Suprapubic skin (tissue), 4 donors: Measurements from ENCODE around the gene C4orf51. TPM values are rescaled to one million over a fixed set of nuclear protein-coding genes. Genes with fewer than 3 reads are reported as not detected.

Experiments used
- DNase-seq, 2 donors: peaks; one replicate each; pipeline ENCODE4 v3.0.0-alpha.2; 2019; ENCODE audit warnings: low spot score in 2 of 2
- H3K27ac ChIP-seq: fragments of 200-600 bp; sonication (generic); one replicate; pipeline ENCODE4 v1.5.1; 2019
- H3K27me3 ChIP-seq: fragments of 200-600 bp; sonication (generic); one replicate; pipeline ENCODE4 v1.5.1; 2019
- H3K36me3 ChIP-seq: fragments of 200-600 bp; sonication (generic); one replicate; pipeline ENCODE4 v1.5.1; 2019
- H3K4me1 ChIP-seq: fragments of 200-600 bp; sonication (generic); one replicate; pipeline ENCODE4 v1.5.1; 2019
- H3K4me3 ChIP-seq: fragments of 200-600 bp; sonication (generic); one replicate; pipeline ENCODE4 v1.5.1; 2019; ENCODE audit warnings: mild to moderate bottlenecking
- H3K9me3 ChIP-seq: fragments of 200-600 bp; sonication (generic); one replicate; pipeline ENCODE4 v1.5.1; 2019
- EP300 ChIP-seq: sonication (generic); formaldehyde crosslinking; IDR thresholded peaks from one replicate; pipeline ENCODE4 v1.6.1; 2017; ENCODE audit warnings: antibody characterized with exemption
- POLR2A ChIP-seq, 2 donors: fragments of 450-650 bp; IDR thresholded peaks; one replicate each; pipeline ENCODE4 v1.6.1; 2017; ENCODE audit warnings: antibody characterized with exemption in 2 of 2, mild to moderate bottlenecking in 2 of 2, moderate library complexity in 2 of 2
- POLR2AphosphoS5 ChIP-seq, 3 donors: sonication (generic); formaldehyde crosslinking; IDR thresholded peaks; one replicate each; pipeline ENCODE4 v1.6.1; 2017; ENCODE audit warnings: antibody characterized with exemption in 3 of 3
- WGBS: methylation state at CpG from one replicate; pipeline ENCODE4 v1.1.5; 2018; 5-methylcytosine and 5-hydroxymethylcytosine counted together
- total RNA-seq, 4 donors: library from RNA; depleted of rRNA; stranded (reverse); fragments of >200 nt; gene quantifications; one replicate each; pipeline ENCODE4 v1.1.0, GENCODE V29; 2016
- TF ChIP-seq, protein P1 (sequence below), 2 donors: fragments of 200-600 bp in 1 of 2; fragments of 450-650 bp in 1 of 2; sonication (generic) in 1 of 2; IDR thresholded peaks; one replicate each; pipeline ENCODE4 v1.5.1; 2016 to 2019; ENCODE audit warnings: antibody characterized with exemption in 2 of 2, mild to moderate bottlenecking in 1 of 2, moderate library complexity in 1 of 2

C4orf51 gene
- total RNA-seq, 4 donors from 2014 or later, result not detected

DNA sequence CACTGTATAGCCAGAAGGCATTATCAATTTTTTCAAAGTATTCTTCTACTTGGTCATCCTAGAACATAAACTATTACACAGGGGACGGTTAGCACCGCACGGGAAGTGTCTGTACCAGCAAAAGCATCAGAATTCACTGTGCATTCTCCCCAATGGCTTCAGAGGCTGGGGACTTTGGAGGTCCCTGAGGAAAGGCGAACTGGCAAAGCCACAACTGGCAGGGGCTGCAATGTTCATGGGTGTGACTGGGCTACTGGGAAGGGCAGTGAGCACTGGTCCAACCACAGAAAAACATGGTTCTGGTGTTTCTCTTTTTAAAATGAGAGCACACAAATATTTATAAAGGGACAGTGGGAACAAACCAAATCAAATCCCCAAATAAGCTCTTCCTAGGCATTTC, 83.5 kb downstream of the C4orf51 start:
- Histone ChIP-seq H3K9me3 (no peaks in the 10 kb centered on the region), H3K27me3 (no peaks in the 10 kb centered on the region), H3K4me1 (no peaks in the 10 kb centered on the region), H3K27ac (no peak overlapping the region), H3K36me3 (peaks cover 30% of the 10 kb centered on the region), H3K4me3 (no peak overlapping the region)
- DNase-seq, result no peak
- TF ChIP-seq POLR2A (IDR thresholded peaks at IDR 0.05), result no peak
- no peak for TF ChIP-seq EP300
- TF ChIP-seq, protein P1, sequence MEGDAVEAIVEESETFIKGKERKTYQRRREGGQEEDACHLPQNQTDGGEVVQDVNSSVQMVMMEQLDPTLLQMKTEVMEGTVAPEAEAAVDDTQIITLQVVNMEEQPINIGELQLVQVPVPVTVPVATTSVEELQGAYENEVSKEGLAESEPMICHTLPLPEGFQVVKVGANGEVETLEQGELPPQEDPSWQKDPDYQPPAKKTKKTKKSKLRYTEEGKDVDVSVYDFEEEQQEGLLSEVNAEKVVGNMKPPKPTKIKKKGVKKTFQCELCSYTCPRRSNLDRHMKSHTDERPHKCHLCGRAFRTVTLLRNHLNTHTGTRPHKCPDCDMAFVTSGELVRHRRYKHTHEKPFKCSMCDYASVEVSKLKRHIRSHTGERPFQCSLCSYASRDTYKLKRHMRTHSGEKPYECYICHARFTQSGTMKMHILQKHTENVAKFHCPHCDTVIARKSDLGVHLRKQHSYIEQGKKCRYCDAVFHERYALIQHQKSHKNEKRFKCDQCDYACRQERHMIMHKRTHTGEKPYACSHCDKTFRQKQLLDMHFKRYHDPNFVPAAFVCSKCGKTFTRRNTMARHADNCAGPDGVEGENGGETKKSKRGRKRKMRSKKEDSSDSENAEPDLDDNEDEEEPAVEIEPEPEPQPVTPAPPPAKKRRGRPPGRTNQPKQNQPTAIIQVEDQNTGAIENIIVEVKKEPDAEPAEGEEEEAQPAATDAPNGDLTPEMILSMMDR (IDR thresholded peaks at IDR 0.05), result no peak
- TF ChIP-seq POLR2AphosphoS5 (IDR thresholded peaks at IDR 0.05), result no peak
- 90% methylated on average over 4 of the region's 4 CpGs for WGBS

DNA sequence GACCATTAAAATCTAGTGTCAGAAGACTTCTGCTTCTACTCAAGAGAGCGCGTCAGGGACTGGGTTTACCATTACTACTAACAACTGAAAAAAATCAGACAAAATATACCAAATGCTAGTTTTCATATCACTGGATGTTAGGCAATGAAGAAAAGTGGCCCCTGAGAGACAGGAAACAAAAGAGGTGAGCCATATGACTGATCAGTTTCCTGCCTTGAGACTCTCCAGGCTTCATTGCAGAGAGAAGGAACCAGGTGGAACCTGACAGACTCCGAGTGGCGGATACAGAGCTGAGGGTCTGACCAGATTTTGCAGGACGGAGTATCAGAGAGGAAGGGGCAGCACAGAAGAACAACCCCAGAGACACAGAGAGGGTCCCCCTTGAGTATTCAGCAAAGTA, 86.3 kb downstream of the C4orf51 start:
- no peak overlapping the region for H3K27ac ChIP-seq
- H3K9me3 ChIP-seq, result no peaks in the 10 kb centered on the region
- H3K27me3 ChIP-seq, result no peaks in the 10 kb centered on the region
- no peaks in the 10 kb centered on the region for H3K4me1 ChIP-seq
- over 99% methylated on average over 5 of the region's 5 CpGs for WGBS
- no peak overlapping the region for H3K4me3 ChIP-seq
- DNase-seq, result no peak
- TF ChIP-seq POLR2AphosphoS5 (IDR thresholded peaks at IDR 0.05) (no peak), POLR2A (IDR thresholded peaks at IDR 0.05) (no peak), EP300 (no peak)
- TF ChIP-seq, protein P1 (IDR thresholded peaks at IDR 0.05), result no peak
- peaks cover 23% of the 10 kb centered on the region for H3K36me3 ChIP-seq

DNA sequence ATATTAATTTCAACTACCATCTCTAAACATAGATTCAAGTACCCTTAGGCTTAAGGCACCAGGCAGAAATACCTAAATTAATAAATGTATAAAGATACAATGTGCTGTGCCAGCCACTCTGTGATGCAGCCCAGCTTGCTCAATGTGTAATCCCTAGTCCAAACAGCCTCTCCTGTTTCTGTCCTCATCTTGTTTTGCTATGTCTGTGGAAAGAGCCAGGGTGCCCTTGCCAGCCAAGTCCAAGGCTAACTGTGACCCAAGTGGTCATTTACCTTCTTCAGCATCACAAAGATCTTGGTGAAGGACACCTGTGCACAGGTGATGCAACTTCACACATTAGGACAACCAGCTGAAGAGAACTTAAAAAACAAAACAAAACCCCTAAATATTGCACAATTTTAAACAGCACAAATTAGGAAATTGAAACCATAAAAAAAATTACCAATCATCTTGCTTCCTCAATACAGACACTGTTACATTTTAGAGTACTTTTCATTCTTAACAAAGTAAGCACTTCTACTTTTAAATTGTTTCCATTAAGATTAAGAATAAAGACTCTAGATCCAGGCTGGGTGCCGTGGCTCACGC, 89.6 kb downstream of the C4orf51 start:
- no peak for DNase-seq
- peaks cover 14% of the 10 kb centered on the region for H3K36me3 ChIP-seq
- no peak overlapping the region for H3K4me3 ChIP-seq
- WGBS, result 83% methylated on average over 2 of the region's 2 CpGs
- no peaks in the 10 kb centered on the region for H3K27me3 ChIP-seq
- TF ChIP-seq POLR2AphosphoS5 (IDR thresholded peaks at IDR 0.05) (no peak), POLR2A (IDR thresholded peaks at IDR 0.05) (no peak), EP300 (no peak)
- TF ChIP-seq, protein P1 (IDR thresholded peaks at IDR 0.05), result no peak
- no peak overlapping the region for H3K27ac ChIP-seq
- no peaks in the 10 kb centered on the region for H3K9me3 ChIP-seq
- H3K4me1 ChIP-seq, result no peaks in the 10 kb centered on the region

DNA sequence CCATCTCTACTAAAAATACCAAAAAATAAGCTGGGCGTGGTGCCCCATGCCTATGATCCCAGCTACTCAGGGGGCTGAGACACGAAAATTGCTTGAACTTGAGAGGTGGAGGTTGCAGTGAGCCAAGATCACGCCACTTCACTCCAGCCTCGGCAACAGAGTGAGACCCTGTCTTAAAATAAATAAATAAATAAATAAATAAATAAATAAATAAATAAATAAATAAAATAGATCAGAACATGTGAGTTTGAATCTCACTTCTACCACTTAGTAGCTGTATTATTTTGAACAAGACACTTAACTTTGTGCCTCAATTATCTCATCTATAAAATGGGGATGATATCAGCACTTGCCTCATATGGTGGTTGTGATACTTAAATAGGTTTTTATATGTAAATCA, 90.2 kb downstream of the C4orf51 start:
- Histone ChIP-seq H3K27ac (no peak overlapping the region), H3K36me3 (peaks cover 10% of the 10 kb centered on the region), H3K4me1 (no peaks in the 10 kb centered on the region), H3K27me3 (no peaks in the 10 kb centered on the region), H3K4me3 (no peak overlapping the region), H3K9me3 (no peaks in the 10 kb centered on the region)
- 85% methylated on average over 4 of the region's 4 CpGs for WGBS
- no peak for TF ChIP-seq POLR2A (IDR thresholded peaks at IDR 0.05)
- TF ChIP-seq POLR2AphosphoS5 (IDR thresholded peaks at IDR 0.05), result no peak
- TF ChIP-seq, protein P1 (IDR thresholded peaks at IDR 0.05), result no peak
- no peak for TF ChIP-seq EP300
- DNase-seq, result no peak

DNA sequence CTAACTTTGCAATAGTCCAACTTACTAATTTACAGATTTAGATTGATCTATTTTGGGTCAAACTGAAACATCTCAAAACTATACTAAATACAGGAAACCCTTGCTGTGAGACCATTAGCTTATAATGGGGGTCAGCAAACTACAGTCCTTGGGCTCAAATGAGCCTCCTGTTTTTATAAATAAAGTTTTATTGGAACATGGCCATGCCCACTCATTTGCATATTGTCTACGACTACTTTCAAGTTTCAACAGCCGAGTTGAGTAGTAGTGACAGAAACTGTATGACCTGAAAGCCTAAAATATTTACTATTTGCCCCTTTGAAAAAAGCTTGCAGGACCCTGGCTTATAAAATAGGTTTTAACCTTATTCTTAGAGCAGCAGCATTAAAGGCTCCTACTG, 92.4 kb downstream of the C4orf51 start:
- TF ChIP-seq EP300 (no peak), POLR2A (IDR thresholded peaks at IDR 0.05) (no peak), POLR2AphosphoS5 (IDR thresholded peaks at IDR 0.05) (no peak)
- TF ChIP-seq, protein P1 (IDR thresholded peaks at IDR 0.05), result no peak
- no peak for DNase-seq
- H3K9me3 ChIP-seq, result no peaks in the 10 kb centered on the region
- no peak overlapping the region for H3K27ac ChIP-seq
- no peak overlapping the region for H3K4me3 ChIP-seq
- H3K27me3 ChIP-seq, result no peaks in the 10 kb centered on the region
- peaks cover 5% of the 10 kb centered on the region for H3K36me3 ChIP-seq
- WGBS, result 95% methylated on average over 2 of the region's 2 CpGs
- no peaks in the 10 kb centered on the region for H3K4me1 ChIP-seq
